ENCODE results near the gene TSPYL1.

GRCh38 chr6:116309657-116310056 lies 29.9 kb upstream of the TSPYL1 start:
- TF ChIP-seq CTCF (IDR thresholded peaks at IDR 0.05) = no peak
- TF ChIP-seq POLR2A (IDR thresholded peaks at IDR 0.05) = no peak

Data from uterus (tissue), 2 donors.